Posterior cingulate gyrus (tissue), 11 donors: ENCODE results near the gene RGS16.

Experiments
- DNase-seq, 10 donors: peaks; one replicate each; pipeline versions ENCODE4 v3.0.0 to v3.0.0-alpha.2; 2020 to 2021; ENCODE audit warnings: mixed read lengths in 3 of 10
- intact Hi-C: fragments of 100-400 bp; cut with DNase I; formaldehyde crosslinking; loops from one replicate; pipeline ENCODE4 v1.15.1; 2023

Gene RGS16

DNA sequence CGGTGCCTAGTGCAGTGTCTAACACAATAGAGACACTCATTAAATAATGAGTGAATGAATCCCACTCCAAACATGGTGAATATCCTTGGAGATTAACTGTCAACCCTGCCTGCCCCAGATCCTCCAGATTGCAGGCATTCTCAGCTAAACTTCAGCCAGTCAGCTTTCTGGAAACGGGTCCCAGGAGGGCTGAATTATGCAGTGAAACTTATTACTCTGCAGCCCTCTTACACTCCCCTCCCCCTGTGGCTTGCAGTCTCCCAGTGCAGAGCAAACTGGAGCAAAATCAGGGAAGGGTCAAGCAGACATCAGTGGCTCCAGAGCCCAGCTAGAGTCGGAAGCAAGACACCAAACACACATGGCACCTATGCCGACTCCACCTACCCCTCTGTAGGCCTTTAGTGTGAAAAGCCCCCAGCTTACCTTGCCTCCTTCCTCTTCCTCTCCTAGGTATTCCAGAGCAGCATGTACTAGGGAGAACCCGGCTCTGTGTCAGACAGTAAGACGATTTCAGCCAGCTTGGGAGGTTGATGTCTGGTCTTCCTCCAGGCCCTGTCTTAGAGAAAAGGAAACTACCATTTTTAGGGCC lies 6.5 kb upstream of the RGS16 start:
- intact Hi-C loops, result no loop called here
- no peak for DNase-seq

DNA sequence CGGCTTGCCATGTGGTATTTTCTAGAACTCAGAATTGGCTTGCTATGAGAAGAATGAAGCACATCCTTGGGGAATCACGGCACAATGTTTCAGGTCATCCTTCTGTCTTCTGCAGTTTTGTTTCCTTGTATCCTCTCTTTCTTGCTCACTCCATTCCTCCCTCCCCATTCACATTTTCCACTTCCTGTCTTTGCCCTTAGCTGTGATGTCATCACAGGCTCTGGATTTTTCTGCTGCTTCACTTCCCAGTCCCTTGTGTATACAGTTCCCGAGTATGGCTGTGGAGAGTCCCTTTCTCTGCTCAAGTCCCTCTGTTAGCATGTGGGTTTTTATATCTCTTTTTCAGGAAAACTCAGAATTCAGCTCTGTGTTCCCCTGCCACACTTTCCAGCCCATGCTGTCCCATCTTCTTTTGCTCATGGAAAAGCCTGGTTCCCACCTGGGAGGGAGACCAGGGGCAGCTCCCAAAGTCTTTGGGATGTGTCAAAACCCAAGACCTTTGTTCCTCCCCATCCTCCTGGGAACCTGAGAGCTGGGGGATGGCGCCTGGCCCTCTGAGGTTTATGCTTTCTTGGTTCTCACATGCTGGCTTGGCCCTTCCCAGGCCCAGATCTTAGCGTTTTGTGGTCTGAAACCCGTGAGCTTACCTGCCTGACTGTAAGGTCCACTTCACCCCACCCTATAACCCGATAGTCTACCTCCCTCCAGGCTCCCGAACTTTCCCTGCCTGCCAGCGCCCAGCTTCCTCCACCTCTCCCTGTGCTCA lies 4.8 kb upstream of the RGS16 start:
- intact Hi-C loops, result loop anchor here (10.0 kb wide), 1 partner anchor 524 kb away; no protein-coding TSS in a partner anchor
- no peak for DNase-seq

GRCh38 chr1:182608236-182608635 lies 4.0 kb upstream of the RGS16 start:
- intact Hi-C loops, result loop anchor here (10.0 kb wide), 1 partner anchor 523 kb away; no protein-coding TSS in a partner anchor
- no peak for DNase-seq

- intact Hi-C loops, result loop anchor here (10.0 kb wide), 1 partner anchor 523 kb away; no protein-coding TSS in a partner anchor
- DNase-seq, result no peak
Observed at GRCh38 chr1:182607566-182607965, 3.4 kb upstream of the RGS16 start.

- DNase-seq, result peak in 1 of 10 donors; percentile 80
- intact Hi-C loops, result loop anchor here (10.0 kb wide), 1 partner anchor 519 kb away; no protein-coding TSS in a partner anchor
Observed at GRCh38 chr1:182603646-182604174, 479 bp downstream of the RGS16 start.

GRCh38 chr1:182602935-182603645 lies 1.1 kb downstream of the RGS16 start:
- no peak for DNase-seq
- intact Hi-C loops, result loop anchor here (1.0 to 10.0 kb wide), 2 partner anchors 179 to 518 kb away; no protein-coding TSS in a partner anchor

- intact Hi-C loops, result loop anchor here (1.0 to 10.0 kb wide), 3 partner anchors 180 to 517 kb away; partner anchors contain the start of gene NPL
- no peak for DNase-seq
Observed at GRCh38 chr1:182601913-182602312, 2.3 kb downstream of the RGS16 start.

DNA sequence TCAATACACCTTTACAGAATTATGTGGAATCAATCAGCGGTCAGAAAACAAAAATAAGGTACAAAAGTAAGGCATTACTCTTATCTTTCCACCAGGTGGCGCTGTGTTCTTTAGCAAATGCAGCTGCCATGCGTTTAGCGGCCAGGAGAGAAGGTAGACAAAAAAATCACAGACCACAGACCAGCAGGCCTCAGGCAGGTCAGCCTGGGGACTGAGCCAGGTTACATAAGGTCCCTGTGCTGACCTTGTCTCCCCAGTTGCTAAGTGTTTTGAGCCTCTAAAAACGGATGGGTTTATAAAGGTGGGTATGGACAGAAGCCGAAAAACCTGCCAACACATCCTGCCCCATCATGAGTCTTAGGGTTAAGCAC lies 2.8 kb downstream of the RGS16 start:
- intact Hi-C loops, result loop anchor here (1.0 to 10.0 kb wide), 2 partner anchors 188 to 517 kb away; partner anchors contain the start of gene NPL
- DNase-seq, result peak in 6 of 10 donors; percentile 33 to 91 (median 58)

DNA sequence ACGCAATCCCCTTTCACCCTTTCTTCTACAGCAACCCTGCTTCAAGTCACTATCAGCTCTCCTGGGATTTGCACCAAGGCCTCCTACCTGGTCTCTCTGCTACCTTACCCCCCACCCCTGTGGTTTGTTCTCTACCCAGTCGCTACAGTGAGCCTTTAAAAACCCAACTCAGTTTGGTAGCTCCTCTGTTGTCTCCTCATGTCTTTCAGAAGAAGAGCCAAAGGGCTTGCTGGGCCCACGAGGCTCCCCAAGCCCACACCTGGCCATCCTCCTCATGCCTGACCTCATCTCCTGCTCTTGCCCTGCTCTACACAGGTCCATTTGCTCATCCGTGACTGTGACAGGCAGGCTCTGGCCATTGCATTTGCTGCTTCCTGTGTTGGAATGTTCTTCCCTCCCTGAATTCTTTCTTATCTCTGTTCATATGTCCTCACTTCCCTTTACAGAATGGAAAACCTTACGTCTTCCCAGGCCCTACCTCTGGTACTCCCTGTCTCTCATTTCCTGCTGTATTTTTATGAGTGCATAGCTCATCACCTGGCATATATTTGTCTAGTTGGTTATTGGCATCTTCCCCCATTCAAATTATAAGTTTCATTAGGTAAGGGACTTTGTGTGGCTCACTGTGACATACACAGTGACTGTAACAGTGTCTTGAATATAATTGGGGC lies 3.3 kb downstream of the RGS16 start:
- intact Hi-C loops, result loop anchor here (1.0 to 10.0 kb wide), 2 partner anchors 188 to 516 kb away; partner anchors contain the start of gene NPL
- no peak for DNase-seq

DNA sequence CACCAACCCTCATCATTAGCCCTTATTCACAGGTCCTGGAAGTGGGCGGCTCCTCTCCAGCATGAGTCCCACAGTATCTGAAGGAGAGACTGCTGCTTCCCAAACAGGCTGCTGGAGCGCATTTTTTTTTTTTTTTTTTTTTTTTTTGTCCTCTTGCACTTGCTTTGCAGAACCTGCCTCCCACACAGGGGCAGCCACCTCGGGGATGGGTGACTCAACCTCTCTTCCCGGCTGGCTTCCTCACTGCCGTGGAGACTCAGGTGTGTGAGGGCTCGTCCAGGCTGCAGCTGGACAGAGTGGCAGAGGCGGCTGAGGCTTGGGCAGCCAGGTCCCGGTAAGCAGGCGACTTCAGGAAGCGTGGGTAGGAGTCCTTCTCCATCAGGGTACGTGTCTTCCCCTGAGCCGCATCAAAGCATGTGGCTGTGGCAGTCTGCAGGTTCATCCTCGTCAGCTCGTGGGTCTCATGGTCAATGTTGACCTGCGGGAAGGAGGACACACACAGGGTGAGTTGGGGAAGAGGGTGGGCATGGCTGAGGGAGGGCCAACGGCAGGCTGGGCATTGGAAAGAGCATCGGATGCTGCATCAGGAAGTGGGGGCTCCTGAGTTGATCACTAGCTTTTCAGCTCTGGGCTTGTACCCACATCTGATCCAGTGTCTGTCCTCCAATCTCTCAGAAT lies 4.0 kb downstream of the RGS16 start:
- DNase-seq, result no peak
- intact Hi-C loops, result loop anchor here (10.0 kb wide), 1 partner anchor 515 kb away; no protein-coding TSS in a partner anchor

- intact Hi-C loops, result no loop called here
- DNase-seq, result no peak
Observed at GRCh38 chr1:182599339-182599738, 4.8 kb downstream of the RGS16 start.

DNA sequence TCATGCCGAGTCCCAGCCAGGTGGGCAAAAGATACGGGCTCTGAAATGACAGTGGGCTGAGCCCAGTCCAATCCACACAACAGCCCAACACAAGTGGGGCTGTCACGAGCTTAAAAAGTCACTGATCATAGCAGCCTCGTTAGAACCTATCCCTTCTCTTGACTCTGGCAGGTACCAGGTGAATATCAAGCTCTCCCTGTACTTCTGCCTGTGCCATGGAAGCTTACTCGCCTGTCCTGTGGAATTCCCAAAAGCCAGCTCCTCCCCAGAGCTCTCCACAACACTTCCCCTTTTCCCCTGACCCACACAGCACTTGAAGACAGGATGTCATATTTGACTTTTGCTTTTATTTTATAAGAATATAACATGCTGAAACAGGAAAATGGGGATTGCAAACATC lies 5.9 kb downstream of the RGS16 start:
- DNase-seq, result no peak
- intact Hi-C loops, result no loop called here

- intact Hi-C loops, result no loop called here
- no peak for DNase-seq
Observed at GRCh38 chr1:182596934-182597333, 7.3 kb downstream of the RGS16 start.

- intact Hi-C loops, result no loop called here
- DNase-seq, result peak in 8 of 10 donors; percentile 38 to 91 (median 71)
Observed at GRCh38 chr1:182595641-182596240, 8.4 kb downstream of the RGS16 start.

DNA sequence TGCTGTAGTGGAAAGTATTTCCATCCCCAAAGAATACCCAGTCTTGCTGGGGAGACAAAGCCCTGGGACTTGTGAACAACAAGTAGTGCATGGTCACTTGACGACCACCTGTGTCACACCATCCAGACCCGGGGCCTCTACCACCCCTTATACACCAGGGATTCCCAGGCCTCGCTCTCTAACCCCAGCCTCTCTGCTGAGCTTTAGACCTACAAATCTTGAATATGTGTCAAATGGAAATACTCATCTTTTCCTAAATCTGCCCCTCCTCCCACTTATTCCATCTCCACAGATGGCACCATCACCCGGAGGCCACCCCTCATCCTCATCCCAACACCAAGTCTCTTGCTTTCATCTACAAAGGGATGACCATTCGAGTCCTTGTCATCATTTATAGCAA lies 14.3 kb downstream of the RGS16 start:
- intact Hi-C loops, result no loop called here
- DNase-seq, result no peak

- intact Hi-C loops, result no loop called here
- DNase-seq, result no peak
Observed at GRCh38 chr1:182589520-182589919, 14.7 kb downstream of the RGS16 start.

DNA sequence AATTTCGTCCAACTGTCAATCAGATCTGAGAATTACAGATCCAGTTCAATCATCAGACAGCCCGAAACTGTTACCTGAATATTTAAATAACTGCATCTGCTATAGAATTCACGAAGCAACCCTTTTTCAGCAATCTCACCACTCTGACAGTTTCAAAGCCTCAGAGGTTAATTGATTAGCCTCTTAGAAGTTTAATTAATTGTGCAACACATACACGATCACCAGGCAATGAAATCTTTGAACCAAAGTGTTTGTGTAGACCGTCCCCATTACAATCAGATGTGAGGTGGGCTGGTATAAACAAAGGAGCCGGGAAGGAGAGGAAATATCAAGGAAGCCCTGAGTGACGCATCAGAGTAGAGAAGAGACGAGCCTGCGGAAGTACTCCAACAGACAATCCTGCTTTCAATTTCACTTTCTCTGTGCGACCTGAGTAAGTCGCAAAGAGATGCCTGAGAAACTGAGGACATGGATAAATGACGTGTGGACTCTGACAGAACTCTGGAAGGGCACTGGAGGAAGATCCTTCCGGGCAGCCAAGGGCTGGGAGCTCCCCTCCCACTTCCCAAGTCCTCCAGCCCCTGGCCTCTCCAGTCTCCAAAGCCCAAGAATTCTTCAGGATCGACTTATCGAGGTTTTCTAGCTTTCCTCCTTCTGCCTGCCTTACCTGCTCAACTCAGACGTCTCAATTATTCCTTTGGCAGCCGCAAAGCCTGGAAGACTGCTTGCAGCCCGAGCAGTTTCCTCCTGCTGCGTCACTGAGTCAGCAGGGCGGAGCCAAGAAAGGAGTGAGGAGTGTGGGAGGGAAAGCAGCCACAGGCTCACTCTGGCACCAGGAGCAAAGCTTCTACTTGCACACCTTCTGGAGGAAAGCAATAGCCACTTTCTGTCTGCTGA lies 15.4 kb downstream of the RGS16 start, which contains the start of gene RNASEL:
TSS of gene RNASEL (minus strand) at position 757 of the 897 bp plus-strand sequence. CDS start 2,450 bp downstream, outside the sequence.
- intact Hi-C loops, result no loop called here
- peak; percentile 48 to 96 (median 72) for DNase-seq
